HEK293T (cell line): ENCODE results near the gene CYP3A5.
"Not testable (repeated sequence)": the region's sequence is repeated elsewhere in the genome, so short reads cannot be mapped to it uniquely, and the experiment has no call there.

Experiments
- CTCF ChIA-PET: fragments of 350-600 bp; formaldehyde crosslinking; extraction: SDS; loops from one replicate; lab custom pipeline; 2021; ENCODE audit warnings: antibody characterized with exemption, inconsistent platforms; lab: Yijun Ruan, JAX
- POLR2A ChIA-PET: fragments of 350-600 bp; formaldehyde crosslinking; extraction: SDS; loops from one replicate; lab custom pipeline; 2020; ENCODE audit warnings: antibody characterized with exemption, inconsistent platforms; lab: Yijun Ruan, JAX
- DNase-seq: peaks from one replicate; pipeline ENCODE4 v3.0.0; 2012; ENCODE audit warnings: mixed read lengths; ENCODE audit errors: extremely low spot score
- ARNT ChIP-seq: fragments of 450-650 bp; IDR thresholded peaks from 2 replicates; pipeline ENCODE4 v1.6.1; 2017; ENCODE audit warnings: mild to moderate bottlenecking
- BHLHE40 ChIP-seq: fragments of 450-650 bp; IDR thresholded peaks from 2 replicates; pipeline ENCODE4 v1.6.1; 2016; ENCODE audit warnings: mild to moderate bottlenecking, moderate library complexity, borderline replicate concordance
- CTBP1 ChIP-seq: fragments of 450-650 bp; IDR thresholded peaks from 2 replicates; pipeline ENCODE4 v1.6.1; 2016; ENCODE audit warnings: borderline replicate concordance
- ELF4 ChIP-seq: fragments of 450-650 bp; IDR thresholded peaks from 2 replicates; pipeline ENCODE4 v1.6.1; 2017; ENCODE audit warnings: antibody characterized with exemption
- FOXA1 ChIP-seq: fragments of 450-650 bp; IDR thresholded peaks from 2 replicates; pipeline ENCODE4 v1.6.1; 2016; ENCODE audit warnings: mild to moderate bottlenecking
- FOXK2 ChIP-seq: fragments of 450-650 bp; IDR thresholded peaks from 2 replicates; pipeline ENCODE4 v1.6.1; 2016; ENCODE audit warnings: mild to moderate bottlenecking
- FOXM1 ChIP-seq: fragments of 450-650 bp; IDR thresholded peaks from 2 replicates; pipeline ENCODE4 v1.6.1; 2017; ENCODE audit warnings: mild to moderate bottlenecking, borderline replicate concordance
- HDGF ChIP-seq: fragments of 450-650 bp; IDR thresholded peaks from 2 replicates; pipeline ENCODE4 v1.6.1; 2017; ENCODE audit warnings: antibody characterized with exemption, borderline replicate concordance
- L3MBTL2 ChIP-seq: fragments of 450-650 bp; conservative IDR thresholded peaks from 2 replicates; pipeline ENCODE4 v1.6.1; 2016; ENCODE audit warnings: mild to moderate bottlenecking
- LEF1 ChIP-seq: fragments of 450-650 bp; IDR thresholded peaks from 2 replicates; pipeline ENCODE4 v1.6.1; 2017; ENCODE audit warnings: mild to moderate bottlenecking, borderline replicate concordance
- NFRKB ChIP-seq: fragments of 450-650 bp; IDR thresholded peaks from 2 replicates; pipeline ENCODE4 v1.6.1; 2016; ENCODE audit warnings: mild to moderate bottlenecking, moderate library complexity
- PKNOX1 ChIP-seq: fragments of 450-650 bp; IDR thresholded peaks from 2 replicates; pipeline ENCODE4 v1.6.1; 2016
- SP1 ChIP-seq: fragments of 450-650 bp; IDR thresholded peaks from 2 replicates; pipeline ENCODE4 v1.6.1; 2017
- SUZ12 ChIP-seq: fragments of 450-650 bp; IDR thresholded peaks from 2 replicates; pipeline ENCODE4 v1.6.1; 2016; ENCODE audit warnings: mild to moderate bottlenecking
- TARDBP ChIP-seq: fragments of 450-650 bp; IDR thresholded peaks from 2 replicates; pipeline ENCODE4 v1.6.1; 2016
- ZNF384 ChIP-seq: fragments of 450-650 bp; IDR thresholded peaks from 2 replicates; pipeline ENCODE4 v1.6.1; 2016

CYP3A5 gene

DNA sequence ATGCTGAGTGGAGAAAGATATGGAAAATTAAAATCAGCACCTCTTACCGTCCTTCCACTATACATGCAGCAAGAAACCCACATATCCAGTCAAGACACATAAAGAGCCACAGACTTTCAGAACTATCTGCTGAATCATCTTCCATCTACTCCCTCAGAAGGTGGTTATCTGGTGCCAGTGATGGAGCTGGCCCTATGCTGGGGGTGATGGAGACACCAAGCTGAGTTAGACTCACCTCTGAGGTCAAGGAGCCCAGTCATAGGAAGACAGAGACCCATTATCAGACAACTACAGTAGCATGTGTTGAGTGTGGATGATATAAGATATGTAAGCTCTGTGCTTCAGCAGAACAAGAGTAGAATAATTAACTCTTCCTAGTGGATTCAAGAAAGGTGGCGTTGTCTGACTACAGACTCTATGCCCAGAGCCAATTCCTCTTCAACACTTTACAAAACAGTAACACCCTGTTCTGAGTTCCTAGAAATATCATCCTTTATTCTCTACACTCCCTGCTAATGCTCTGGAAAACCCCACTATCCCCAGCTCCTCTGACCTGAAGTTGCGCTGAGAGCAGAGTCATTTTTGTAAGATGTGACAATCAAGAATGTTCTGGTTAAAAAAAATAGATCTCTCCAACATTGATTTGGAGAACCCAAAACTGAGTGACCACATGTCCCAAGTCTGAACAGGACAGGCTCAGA lies 14.3 kb downstream of the CYP3A5 start:
- ChIA-PET POLR2A (no interaction called here), CTCF (no interaction called here)
- no peak for TF ChIP-seq ARNT
- no peak for DNase-seq

GRCh38 chr7:99657879-99658278 lies 21.9 kb downstream of the CYP3A5 start:
- POLR2A ChIA-PET, CTCF ChIA-PET, DNase-seq: not testable (repeated sequence)

DNA sequence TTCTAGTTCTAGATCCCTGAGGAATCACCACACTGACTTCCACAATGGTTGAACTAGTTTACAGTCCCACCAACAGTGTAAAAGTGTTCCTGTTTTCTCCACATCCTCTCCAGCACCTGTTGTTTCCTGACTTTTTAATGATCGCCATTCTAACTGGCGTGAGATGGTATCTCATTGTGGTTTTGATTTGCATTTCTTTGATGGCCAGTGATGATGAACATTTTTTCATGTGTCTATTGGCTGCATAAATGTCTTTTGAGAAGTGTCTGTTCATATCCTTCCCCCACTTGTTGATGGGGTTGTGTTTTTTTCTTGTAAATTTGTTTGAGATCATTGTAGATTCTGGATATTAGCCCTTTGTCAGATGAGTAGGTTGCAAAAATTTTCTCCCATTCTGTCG lies 25.2 kb downstream of the CYP3A5 start:
- POLR2A ChIA-PET, CTCF ChIA-PET, DNase-seq: not testable (repeated sequence)

DNA sequence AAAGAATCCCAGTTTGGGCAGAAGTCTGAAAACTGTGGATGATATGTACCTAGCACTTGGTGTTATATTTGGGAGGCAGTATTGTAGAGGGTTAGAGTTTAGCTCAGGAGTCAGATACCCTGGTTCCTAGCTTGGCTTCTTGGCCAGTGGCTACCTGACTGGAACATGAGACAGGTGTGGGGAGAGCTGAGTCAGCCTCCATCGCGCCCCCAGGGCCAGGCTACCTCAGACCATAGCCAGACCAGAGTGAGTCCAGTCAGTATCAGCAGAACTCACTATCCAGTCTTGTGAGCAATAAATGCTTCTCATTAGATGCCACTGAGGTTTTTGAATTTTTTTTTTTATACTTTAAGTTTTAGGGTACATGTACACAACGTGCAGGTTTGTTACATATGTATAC lies 26.0 kb downstream of the CYP3A5 start:
- CTCF ChIA-PET = no interaction called here
- POLR2A ChIA-PET = no interaction called here
- no peak for DNase-seq
- no peak for TF ChIP-seq HDGF
- TF ChIP-seq FOXA1 = no peak
- TF ChIP-seq L3MBTL2 = no peak
- no peak for TF ChIP-seq PKNOX1
- no peak for TF ChIP-seq ZNF384
- no peak for TF ChIP-seq ARNT
- no peak for TF ChIP-seq SUZ12
- no peak for TF ChIP-seq FOXM1
- no peak for TF ChIP-seq TARDBP
- TF ChIP-seq LEF1 = no peak
- no peak for TF ChIP-seq ELF4
- TF ChIP-seq FOXK2 = no peak
- no peak for TF ChIP-seq NFRKB
- no peak for TF ChIP-seq BHLHE40

DNA sequence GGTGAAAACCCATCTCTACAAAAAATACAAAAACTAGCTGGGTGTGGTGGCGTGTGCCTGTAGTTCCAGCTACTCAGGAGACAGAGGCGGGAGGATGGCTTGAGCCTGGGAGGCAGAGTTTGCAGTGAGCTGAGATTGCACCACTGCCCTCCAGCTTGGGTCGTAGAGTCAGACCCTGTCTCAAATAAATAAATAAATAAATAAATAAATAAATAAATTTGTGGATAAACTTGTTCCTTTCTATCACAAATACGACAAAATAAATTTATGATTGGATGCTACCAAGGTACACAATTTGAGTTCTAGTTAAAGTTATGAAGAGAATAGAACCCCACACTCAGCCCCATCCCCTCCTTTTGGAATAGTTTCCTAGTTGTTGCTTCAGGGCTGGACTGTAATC lies 26.5 kb downstream of the CYP3A5 start:
- CTCF ChIA-PET, DNase-seq, POLR2A ChIA-PET: not testable (repeated sequence)

GRCh38 chr7:99652671-99653070 lies 27.1 kb downstream of the CYP3A5 start:
- POLR2A ChIA-PET = no interaction called here
- CTCF ChIA-PET = no interaction called here
- DNase-seq = no peak
- TF ChIP-seq SUZ12 (no peak), LEF1 (no peak), FOXK2 (no peak)

DNA sequence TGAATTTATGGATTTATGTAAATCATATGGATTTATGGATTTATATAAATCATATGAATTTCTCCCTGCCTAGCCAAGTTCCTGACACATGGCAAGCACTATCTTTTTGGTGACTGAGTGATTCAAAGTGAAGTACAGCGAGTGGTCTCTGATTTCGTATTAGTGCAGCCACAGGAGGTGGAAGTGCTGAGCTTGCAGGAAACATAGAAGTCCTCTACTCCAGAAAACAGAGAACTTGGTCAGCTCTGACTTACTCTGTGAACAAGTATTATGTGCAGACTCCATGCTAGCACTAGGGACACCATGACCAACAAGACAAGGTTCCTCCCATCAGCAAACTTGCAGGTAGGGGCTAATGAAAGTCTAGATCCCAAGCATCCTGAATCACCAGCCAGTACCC lies 28.5 kb downstream of the CYP3A5 start:
- no peak for TF ChIP-seq ARNT
- TF ChIP-seq FOXA1 = no peak
- TF ChIP-seq SP1 = no peak
- TF ChIP-seq FOXK2 = no peak
- TF ChIP-seq TARDBP = no peak
- no peak for TF ChIP-seq BHLHE40
- TF ChIP-seq SUZ12 = no peak
- TF ChIP-seq NFRKB = no peak
- no peak for TF ChIP-seq ELF4
- TF ChIP-seq L3MBTL2 = no peak
- TF ChIP-seq FOXM1 = no peak
- no peak for TF ChIP-seq HDGF
- no peak for TF ChIP-seq CTBP1
- no peak for TF ChIP-seq PKNOX1
- no peak for TF ChIP-seq LEF1
- no peak for TF ChIP-seq ZNF384
- ChIA-PET POLR2A (no interaction called here), CTCF (no interaction called here)
- no peak for DNase-seq

DNA sequence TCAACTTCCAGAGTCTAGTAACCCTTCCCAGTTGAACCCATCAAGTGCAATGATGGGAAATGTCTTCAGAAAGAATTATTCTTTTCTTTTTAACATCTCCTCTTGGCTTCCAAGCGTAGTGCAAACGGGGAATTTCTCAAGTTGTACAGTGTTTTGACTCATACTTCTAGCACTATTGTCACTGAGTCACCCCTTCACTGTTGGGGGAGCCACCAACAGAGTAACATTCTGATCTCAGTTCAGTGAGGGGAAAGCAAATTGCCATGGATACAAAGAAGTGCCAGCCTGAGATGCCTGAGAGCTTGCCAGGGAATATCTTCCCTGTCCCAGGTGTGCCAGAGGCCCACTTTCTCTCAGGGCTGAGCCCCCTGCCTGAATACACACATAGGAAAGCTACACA lies 31.0 kb downstream of the CYP3A5 start:
- CTCF ChIA-PET = no interaction called here
- TF ChIP-seq ELF4 = no peak
- no peak for DNase-seq
- POLR2A ChIA-PET = no interaction called here

- TF ChIP-seq FOXK2 (no peak), LEF1 (no peak), FOXA1 (no peak)
- ChIA-PET CTCF (interaction anchor here (0.6 kb wide), 1 partner anchor 148 kb away, joined by 3 read pairs; no protein-coding TSS in a partner anchor), POLR2A (no interaction called here)
- no peak for DNase-seq
Observed at GRCh38 chr7:99645590-99645989, 34.2 kb downstream of the CYP3A5 start.
